OCI-LY7 (cell line): ENCODE measurements around the gene MAPK8IP3. TPM values are rescaled to one million over a fixed set of nuclear protein-coding genes. Genes with fewer than 3 reads are reported as not detected.
A peak's percentile ranks its signal among the peaks of the same experiment; 100 is the strongest.

Source experiments
- BruUV-seq: library from RNA; stranded (reverse); fragments of 400-500 nt; replicated peaks from 2 replicates; lab custom pipeline; 2021; lab: Mats Ljungman, UMichigan
- CTCF ChIA-PET: fragments of 300-600 bp; sonication (Branson Sonifier 250); formaldehyde crosslinking; loops from one replicate; lab custom pipeline; 2022; ENCODE audit warnings: antibody characterized with exemption; ENCODE audit not compliant: unreplicated experiment; lab: Charles Lee
- POLR2A ChIA-PET: fragments of 300-600 bp; sonication (Branson Sonifier 250); formaldehyde crosslinking; loops from one replicate; lab custom pipeline; 2022; ENCODE audit warnings: antibody characterized with exemption; lab: Charles Lee
- DNase-seq: peaks from one replicate; pipeline ENCODE4 v3.0.0-alpha.2; 2015; ENCODE audit warnings: low spot score
- H2AFZ ChIP-seq: fragments of 200-600 bp; sonication (generic), shearing (Covaris generic); 2 replicates; pipeline ENCODE4 v1.6.1; 2014; ENCODE audit warnings: mild to moderate bottlenecking, antibody characterized with exemption, low read length, moderate library complexity
- H3K27ac ChIP-seq: fragments of 200-600 bp; sonication (generic); 2 replicates; pipeline ENCODE4 v1.5.1; 2014; ENCODE audit warnings: mixed run types, low read depth, mild to moderate bottlenecking, moderate library complexity, low read length, inconsistent platforms; ENCODE audit not compliant: poor library complexity, severe bottlenecking
- H3K36me3 ChIP-seq: fragments of 200-600 bp; sonication (generic); 2 replicates; pipeline ENCODE4 v1.6.1; 2014; ENCODE audit warnings: mild to moderate bottlenecking, antibody characterized with exemption, low read length, moderate library complexity, mixed read lengths; ENCODE audit not compliant: insufficient read depth
- H3K4me1 ChIP-seq: fragments of 200-600 bp; sonication (generic); 2 replicates; pipeline ENCODE4 v1.5.1; 2014; ENCODE audit warnings: mild to moderate bottlenecking, low read length; ENCODE audit not compliant: insufficient read depth, poor library complexity, severe bottlenecking
- H3K4me2 ChIP-seq: fragments of 200-600 bp; sonication (generic); 2 replicates; pipeline ENCODE4 v1.6.1; 2014; ENCODE audit warnings: mild to moderate bottlenecking, low read length
- H3K4me3 ChIP-seq: fragments of 200-600 bp; sonication (generic); 2 replicates; pipeline ENCODE4 v1.5.1; 2014; ENCODE audit warnings: mild to moderate bottlenecking, low read depth, low read length; ENCODE audit not compliant: poor library complexity, severe bottlenecking
- H3K79me2 ChIP-seq: fragments of 200-600 bp; sonication (generic); 2 replicates; pipeline ENCODE4 v1.6.1; 2016; ENCODE audit warnings: low read depth, mild to moderate bottlenecking, low read length, moderate library complexity, mixed read lengths; ENCODE audit not compliant: insufficient read depth
- H3K9me2 ChIP-seq: fragments of 200-600 bp; sonication (generic); 2 replicates; pipeline ENCODE4 v1.6.1; 2016; ENCODE audit warnings: mild to moderate bottlenecking, low read length, mixed read lengths; ENCODE audit not compliant: insufficient read depth
- H3K9me3 ChIP-seq: fragments of 200-600 bp; sonication (generic); 2 replicates; pipeline ENCODE4 v1.6.1; 2014; ENCODE audit warnings: mild to moderate bottlenecking, mixed run types, low read length, mixed read lengths
- H4K20me1 ChIP-seq: fragments of 200-600 bp; sonication (generic); 2 replicates; pipeline ENCODE4 v1.6.1; 2014; ENCODE audit warnings: mild to moderate bottlenecking, antibody characterized with exemption, low read length, moderate library complexity, mixed read lengths; ENCODE audit not compliant: insufficient read depth
- CTCF ChIP-seq: fragments of 200-600 bp; sonication (generic); conservative IDR thresholded peaks from 2 replicates; pipeline ENCODE4 v1.5.1; 2014; ENCODE audit warnings: mild to moderate bottlenecking, antibody characterized with exemption, low read length, moderate library complexity, mixed read lengths
- EZH2phosphoT487 ChIP-seq: fragments of 200-600 bp; sonication (generic); IDR thresholded peaks from 2 replicates; pipeline ENCODE4 v1.6.1; 2018; ENCODE audit warnings: low read depth, borderline replicate concordance, mild to moderate bottlenecking, mixed run types, antibody characterized with exemption, low read length, moderate library complexity, mixed read lengths
- intact Hi-C: fragments of 100-400 bp; cut with micrococcal nuclease; formaldehyde crosslinking; loops from one replicate; pipeline ENCODE4 v1.10.0; 2022; ENCODE audit not compliant: unreplicated experiment
- total RNA-seq, 2 experiments: library from RNA; depleted of rRNA in 1 of 2; stranded (reverse); fragments of >200 nt in 1 of 2; shearing (Covaris generic) in 1 of 2; gene quantifications; 2 replicates each; pipeline ENCODE4 v1.2.3, GENCODE V29; 2014 to 2022

MAPK8IP3 gene
- total RNA-seq, 2 experiments from 2014 or later, result 114 to 130 TPM

- Histone ChIP-seq H3K79me2 (peaks cover 24% of the 10 kb centered on the region; the same call in 1 of the 2 replicates), H3K9me2 (no peaks in the 10 kb centered on the region), H4K20me1 (no peaks in the 10 kb centered on the region), H3K36me3 (peaks cover 66% of the 10 kb centered on the region), H2AFZ (no peak overlapping the region), H3K4me3 (peak overlapping the region; percentile 98), H3K27ac (no peak overlapping the region), H3K4me2 (peak overlapping the region; percentile 100; the same call in 1 of the 2 replicates), H3K9me3 (no peaks in the 10 kb centered on the region), H3K4me1 (peaks cover 17% of the 10 kb centered on the region)
- DNase-seq, result no peak
- POLR2A ChIA-PET, result no interaction called here
- no TSS peak for BruUV-seq
- CTCF ChIA-PET, result no interaction called here
- intact Hi-C loops, result loop anchor here (5.0 kb wide), 1 partner anchor 157 kb away; the partner anchor contains the start of genes CRAMP1 and IFT140
- TF ChIP-seq CTCF (no peak), EZH2phosphoT487 (no peak)
Measured at GRCh38 chr16:1769402-1770300, 63.7 kb downstream of the MAPK8IP3 start.

GRCh38 chr16:1770328-1771187 is 64.6 kb downstream of the MAPK8IP3 start:
- H3K4me3 ChIP-seq, result peak overlapping the region; percentile 98
- H3K4me2 ChIP-seq, result peak overlapping the region; percentile 100
- intact Hi-C loops, result loop anchor here (5.0 kb wide), 1 partner anchor 158 kb away; the partner anchor contains the start of genes CRAMP1 and IFT140
- POLR2A ChIA-PET, result no interaction called here
- no TSS peak for BruUV-seq
- no peaks in the 10 kb centered on the region for H3K9me2 ChIP-seq
- DNase-seq, result peak; percentile 18
- CTCF ChIA-PET, result no interaction called here
- H3K9me3 ChIP-seq, result no peaks in the 10 kb centered on the region
- H4K20me1 ChIP-seq, result no peaks in the 10 kb centered on the region
- H2AFZ ChIP-seq, result no peak overlapping the region
- H3K79me2 ChIP-seq, result peaks cover 26% of the 10 kb centered on the region; the same call in 1 of the 2 replicates
- TF ChIP-seq CTCF (no peak), EZH2phosphoT487 (no peak)
- peaks cover 66% of the 10 kb centered on the region for H3K36me3 ChIP-seq
- peak overlapping the region; percentile 89 for H3K27ac ChIP-seq
- H3K4me1 ChIP-seq, result peaks cover 23% of the 10 kb centered on the region
